ENCODE results near the gene SEZ6L2. TPM values are rescaled to one million over a fixed set of nuclear protein-coding genes. Genes with fewer than 3 reads are reported as not detected.

Gene SEZ6L2
- total and polyA plus RNA-seq, 9 of the 15 experiments (the other 6 are each of a cell fraction or from before 2014, with no cell fraction given): 0.10 to 2.1 (median 0.72) TPM

DNA sequence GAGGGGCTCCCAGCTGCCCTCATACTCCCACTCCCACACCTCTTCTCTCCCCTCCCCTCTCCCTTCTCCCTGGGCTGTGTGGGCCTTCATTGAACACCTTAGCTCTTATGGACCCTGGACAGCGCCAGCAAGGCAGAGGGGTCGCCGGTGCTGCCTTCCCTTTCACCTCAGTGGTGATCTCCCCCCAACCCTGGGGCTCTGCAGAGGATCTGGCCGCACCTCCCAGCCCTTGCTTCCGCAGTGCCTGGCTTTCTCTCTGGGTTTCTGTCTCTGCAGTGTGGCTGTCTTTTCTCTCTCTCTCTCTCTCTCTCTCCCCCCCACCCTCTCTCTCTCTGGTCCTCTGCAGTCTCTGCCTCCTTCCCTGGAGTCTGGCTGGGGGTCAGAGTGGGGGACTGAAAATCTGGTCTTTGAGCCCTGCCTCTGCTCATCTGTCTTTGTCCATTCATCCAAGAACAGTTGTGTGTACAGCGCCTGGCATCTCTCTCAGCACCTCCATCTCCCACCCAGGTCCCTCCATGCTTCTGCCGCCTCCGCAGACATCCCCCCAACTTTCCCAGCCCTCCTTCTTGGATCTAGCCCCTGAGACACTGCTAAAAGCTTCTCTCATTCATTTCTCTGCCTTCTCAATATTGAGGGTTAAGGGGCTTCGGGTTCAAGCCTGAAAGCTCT lies 1.1 kb downstream of the SEZ6L2 start (continued):
- TF ChIP-seq, protein P1, sequence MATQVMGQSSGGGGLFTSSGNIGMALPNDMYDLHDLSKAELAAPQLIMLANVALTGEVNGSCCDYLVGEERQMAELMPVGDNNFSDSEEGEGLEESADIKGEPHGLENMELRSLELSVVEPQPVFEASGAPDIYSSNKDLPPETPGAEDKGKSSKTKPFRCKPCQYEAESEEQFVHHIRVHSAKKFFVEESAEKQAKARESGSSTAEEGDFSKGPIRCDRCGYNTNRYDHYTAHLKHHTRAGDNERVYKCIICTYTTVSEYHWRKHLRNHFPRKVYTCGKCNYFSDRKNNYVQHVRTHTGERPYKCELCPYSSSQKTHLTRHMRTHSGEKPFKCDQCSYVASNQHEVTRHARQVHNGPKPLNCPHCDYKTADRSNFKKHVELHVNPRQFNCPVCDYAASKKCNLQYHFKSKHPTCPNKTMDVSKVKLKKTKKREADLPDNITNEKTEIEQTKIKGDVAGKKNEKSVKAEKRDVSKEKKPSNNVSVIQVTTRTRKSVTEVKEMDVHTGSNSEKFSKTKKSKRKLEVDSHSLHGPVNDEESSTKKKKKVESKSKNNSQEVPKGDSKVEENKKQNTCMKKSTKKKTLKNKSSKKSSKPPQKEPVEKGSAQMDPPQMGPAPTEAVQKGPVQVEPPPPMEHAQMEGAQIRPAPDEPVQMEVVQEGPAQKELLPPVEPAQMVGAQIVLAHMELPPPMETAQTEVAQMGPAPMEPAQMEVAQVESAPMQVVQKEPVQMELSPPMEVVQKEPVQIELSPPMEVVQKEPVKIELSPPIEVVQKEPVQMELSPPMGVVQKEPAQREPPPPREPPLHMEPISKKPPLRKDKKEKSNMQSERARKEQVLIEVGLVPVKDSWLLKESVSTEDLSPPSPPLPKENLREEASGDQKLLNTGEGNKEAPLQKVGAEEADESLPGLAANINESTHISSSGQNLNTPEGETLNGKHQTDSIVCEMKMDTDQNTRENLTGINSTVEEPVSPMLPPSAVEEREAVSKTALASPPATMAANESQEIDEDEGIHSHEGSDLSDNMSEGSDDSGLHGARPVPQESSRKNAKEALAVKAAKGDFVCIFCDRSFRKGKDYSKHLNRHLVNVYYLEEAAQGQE (IDR thresholded peaks at IDR 0.05; ENCODE audit: borderline replicate concordance): peak; percentile 68
- TF ChIP-seq, protein P1 (CRISPR knock-in tag; IDR thresholded peaks at IDR 0.05; ENCODE audit: low read depth): no peak
- TF ChIP-seq RUNX1 (IDR thresholded peaks at IDR 0.05; ENCODE audit: low read depth) (no peak), POLR2AphosphoS2 (IDR thresholded peaks at IDR 0.05; ENCODE audit: low read length) (no peak), PYGO2 (tag; IDR thresholded peaks at IDR 0.05) (no peak)

Measured in K562 (cell line).